ENCODE measurements around the gene ITGB1BP2. TPM values are rescaled to one million over a fixed set of nuclear protein-coding genes. Genes with fewer than 3 reads are reported as not detected.
A peak's percentile ranks its signal among the peaks of the same experiment; 100 is the strongest.
"Not testable (repeated sequence)": the region's sequence is repeated elsewhere in the genome, so short reads cannot be mapped to it uniquely, and the experiment has no call there.

ITGB1BP2 gene
- total RNA-seq, 1 experiment from 2014 or later, result 3.7 TPM

GRCh38 chrX:71298119-71298518 is 3.4 kb upstream of the ITGB1BP2 start:
- H3K79me2 ChIP-seq (ENCODE audit: insufficient read depth, low read length), result no peaks in the 10 kb centered on the region
- Mint-ChIP-seq H3K36me3 (ENCODE audit: insufficient read depth in 1 of 3, low read depth in 3 of 3) (peaks cover 60 to 93% (median 64%) of the 10 kb centered on the region in 3 experiments), H3K9me3 (peaks cover 62 to 75% of the 10 kb centered on the region in 2 experiments), H3K4me1 (peaks cover 2 to 14% of the 10 kb centered on the region in 2 experiments; a peak in 3 of 4 replicates), H3K27ac (no peak overlapping the region), H3K4me3 (no peak overlapping the region), H3K27me3 (ENCODE audit: low read depth) (no peaks in the 10 kb centered on the region)
- H2BK20ac ChIP-seq (ENCODE audit: low read depth, low read length, poor library complexity, severe bottlenecking), result no peak overlapping the region
- no peak overlapping the region for H2BK12ac ChIP-seq (ENCODE audit: insufficient read length, low read depth, low read length)
- no peak overlapping the region for H3K9ac ChIP-seq (ENCODE audit: extremely low read depth, insufficient read length, low read length)
- no peaks in the 10 kb centered on the region for H3K79me1 ChIP-seq (ENCODE audit: insufficient read depth, low read depth, low read length, poor library complexity, severe bottlenecking)
- H3K14ac ChIP-seq (ENCODE audit: insufficient read depth, low read length), result no peak overlapping the region
- H2BK120ac ChIP-seq (ENCODE audit: low read depth, low read length, poor library complexity, severe bottlenecking), result no peak overlapping the region
- H4K8ac ChIP-seq (replicated peaks; ENCODE audit: insufficient read length, low read depth, low read length), result no peak overlapping the region
- no peaks in the 10 kb centered on the region for H3K27me3 ChIP-seq (ENCODE audit: insufficient read depth, low read length)
- no peak overlapping the region for H3K4ac ChIP-seq (ENCODE audit: low read depth, low read length)
- H3K23me2 ChIP-seq (ENCODE audit: insufficient read length, low read depth, low read length, poor library complexity, severe bottlenecking), result no peaks in the 10 kb centered on the region
- no peak overlapping the region for H2BK5ac ChIP-seq (ENCODE audit: insufficient read length, low read length)
- H3K18ac ChIP-seq (ENCODE audit: insufficient read length, low read depth, low read length), result no peak overlapping the region
- no peak overlapping the region for H3K23ac ChIP-seq (ENCODE audit: insufficient read length, low read depth, low read length)
- no peak for DNase-seq
- no peak overlapping the region for H3T11ph ChIP-seq (ENCODE audit: low read length)
- H3K27ac ChIP-seq (ENCODE audit: insufficient read length, low read depth, low read length), result no peak overlapping the region
- H3K56ac ChIP-seq (ENCODE audit: insufficient read length, low read depth, low read length), result no peak overlapping the region
- WGBS (ENCODE audit: extremely low coverage, insufficient read length, low lambda C conversion rate), result no CpG with 5 or more reads among the region's 3 CpGs
- H2AK5ac ChIP-seq (ENCODE audit: insufficient read length, low read length), result no peak overlapping the region
- H3K9me3 ChIP-seq (ENCODE audit: control insufficient read depth, low read depth, low read length), result peaks cover 24% of the 10 kb centered on the region
- TF ChIP-seq CTCF (conservative IDR thresholded peaks at IDR 0.05), result no peak
- no peak overlapping the region for H4K5ac ChIP-seq (ENCODE audit: insufficient read length, low read depth, low read length)
- H4K20me1 ChIP-seq (ENCODE audit: control insufficient read depth, insufficient read depth, insufficient read length), result no peaks in the 10 kb centered on the region
- H2AFZ ChIP-seq (ENCODE audit: low read length), result no peak overlapping the region
- H4K91ac ChIP-seq (ENCODE audit: insufficient read length, low read depth, low read length), result no peak overlapping the region
- no peaks in the 10 kb centered on the region for H3K4me1 ChIP-seq (ENCODE audit: insufficient read depth, low read length)
- H2BK15ac ChIP-seq (ENCODE audit: low read depth, low read length), result no peak overlapping the region
- H3K4me2 ChIP-seq (ENCODE audit: insufficient read depth, insufficient read length, low read length), result no peak overlapping the region

DNA sequence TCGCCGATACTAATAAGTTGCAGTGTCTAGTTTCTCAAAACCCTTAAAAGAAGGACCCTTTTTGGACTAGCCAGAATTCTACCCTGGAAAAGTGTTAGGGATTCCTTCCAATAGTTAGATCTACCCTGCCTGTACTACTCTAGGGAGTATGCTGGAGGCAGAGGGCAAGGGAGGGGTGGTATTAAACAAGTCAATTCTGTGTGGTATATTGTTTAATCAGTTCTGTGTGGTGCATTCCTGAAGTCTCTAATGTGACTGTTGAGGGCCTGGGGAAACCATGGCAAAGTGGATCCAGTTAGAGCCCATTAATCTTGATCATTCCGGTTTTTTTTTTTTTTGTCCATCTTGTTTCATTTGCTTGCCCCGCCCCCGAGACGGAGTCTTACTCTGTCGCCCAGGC is 1.5 kb upstream of the ITGB1BP2 start:
- H4K5ac ChIP-seq (ENCODE audit: insufficient read length, low read depth, low read length); H3K9ac ChIP-seq (ENCODE audit: extremely low read depth, insufficient read length, low read length); H3K23me2 ChIP-seq (ENCODE audit: insufficient read length, low read depth, low read length, poor library complexity, severe bottlenecking); DNase-seq; H3K4ac ChIP-seq (ENCODE audit: low read depth, low read length); H4K20me1 ChIP-seq (ENCODE audit: control insufficient read depth, insufficient read depth, insufficient read length); H2BK15ac ChIP-seq (ENCODE audit: low read depth, low read length); H3K27ac ChIP-seq (ENCODE audit: insufficient read length, low read depth, low read length); H2BK20ac ChIP-seq (ENCODE audit: low read depth, low read length, poor library complexity, severe bottlenecking); H3K79me1 ChIP-seq (ENCODE audit: insufficient read depth, low read depth, low read length, poor library complexity, severe bottlenecking); H3K18ac ChIP-seq (ENCODE audit: insufficient read length, low read depth, low read length); H3K27me3 ChIP-seq (ENCODE audit: insufficient read depth, low read length); H3K4me3 Mint-ChIP-seq; H3K79me2 ChIP-seq (ENCODE audit: insufficient read depth, low read length); H3K56ac ChIP-seq (ENCODE audit: insufficient read length, low read depth, low read length); H2AK5ac ChIP-seq (ENCODE audit: insufficient read length, low read length); H3K23ac ChIP-seq (ENCODE audit: insufficient read length, low read depth, low read length); H4K91ac ChIP-seq (ENCODE audit: insufficient read length, low read depth, low read length); H3K27me3 Mint-ChIP-seq (ENCODE audit: low read depth); H4K8ac ChIP-seq (replicated peaks; ENCODE audit: insufficient read length, low read depth, low read length); H2BK5ac ChIP-seq (ENCODE audit: insufficient read length, low read length); H3K4me1 ChIP-seq (ENCODE audit: insufficient read depth, low read length); H3T11ph ChIP-seq (ENCODE audit: low read length); H3K4me2 ChIP-seq (ENCODE audit: insufficient read depth, insufficient read length, low read length); H2BK12ac ChIP-seq (ENCODE audit: insufficient read length, low read depth, low read length); H2AFZ ChIP-seq (ENCODE audit: low read length); H3K14ac ChIP-seq (ENCODE audit: insufficient read depth, low read length); H2BK120ac ChIP-seq (ENCODE audit: low read depth, low read length, poor library complexity, severe bottlenecking): not testable (repeated sequence)
- Mint-ChIP-seq H3K36me3 (ENCODE audit: insufficient read depth in 1 of 3, low read depth in 3 of 3) (peaks cover 58 to 96% (median 61%) of the 10 kb centered on the region in 3 experiments), H3K27ac (peak overlapping the region in 1 of 3 experiments; percentile 72; a peak in 1 of 7 replicates), H3K9me3 (peaks cover 64 to 74% of the 10 kb centered on the region in 2 experiments), H3K4me1 (peaks cover 2 to 14% of the 10 kb centered on the region in 2 experiments; a peak in 3 of 4 replicates)
- WGBS (ENCODE audit: extremely low coverage, insufficient read length, low lambda C conversion rate), result no CpG with 5 or more reads among the region's 7 CpGs
- peaks cover 33% of the 10 kb centered on the region for H3K9me3 ChIP-seq (ENCODE audit: control insufficient read depth, low read depth, low read length)

All from H9 (cell line).